Neural cell (in vitro differentiated cells): Measurements from ENCODE around the gene SMCO4. TPM values are rescaled to one million over a fixed set of nuclear protein-coding genes. Genes with fewer than 3 reads are reported as not detected.
A peak's percentile ranks its signal among the peaks of the same experiment; 100 is the strongest.
"Not testable (repeated sequence)": the region's sequence is repeated elsewhere in the genome, so short reads cannot be mapped to it uniquely, and the experiment has no call there.

Experiments
- H2AFZ ChIP-seq: fragments of 200-600, 300-800 bp; sonication (generic), shearing (Covaris generic); 2 replicates; pipeline ENCODE4 v1.6.0; 2014; ENCODE audit warnings: low read depth, mild to moderate bottlenecking, antibody characterized with exemption, low read length, moderate library complexity
- H3F3A ChIP-seq: fragments of 200-600 bp; shearing (Covaris generic); 2 replicates; pipeline ENCODE4 v1.6.1; 2016; ENCODE audit warnings: mild to moderate bottlenecking, moderate library complexity, mixed read lengths, antibody characterized with exemption, low read length; ENCODE audit not compliant: insufficient read depth, poor library complexity, severe bottlenecking
- H3K27ac ChIP-seq: fragments of 200-600, 300-800 bp; sonication (generic), shearing (Covaris generic); 2 replicates; pipeline ENCODE4 v1.5.1; 2014; ENCODE audit warnings: mild to moderate bottlenecking, low read length, moderate library complexity
- H3K27me3 ChIP-seq: fragments of 300-800, 200-600 bp; sonication (generic), shearing (Covaris generic); 2 replicates; pipeline ENCODE4 v1.6.0; 2014; ENCODE audit warnings: mild to moderate bottlenecking, low read depth, low read length, moderate library complexity; ENCODE audit not compliant: insufficient read depth
- H3K36me3 ChIP-seq: fragments of 300-800, 200-600 bp; sonication (generic), shearing (Covaris generic); 2 replicates; pipeline ENCODE4 v1.5.1; 2014; ENCODE audit warnings: mild to moderate bottlenecking, antibody characterized with exemption, low read length, moderate library complexity; ENCODE audit not compliant: insufficient read depth
- H3K4me2 ChIP-seq: fragments of 300-800, 200-600 bp; sonication (generic), shearing (Covaris generic); 2 replicates; pipeline ENCODE4 v1.6.0; 2014; ENCODE audit warnings: mild to moderate bottlenecking, low read length
- H3K4me3 ChIP-seq: fragments of 300-800, 200-600 bp; sonication (generic), shearing (Covaris generic); 2 replicates; pipeline ENCODE4 v1.5.1; 2014; ENCODE audit warnings: mild to moderate bottlenecking, low read length, moderate library complexity
- H3K79me2 ChIP-seq: fragments of 200-600 bp; shearing (Covaris generic); replicated peaks from 2 replicates; pipeline ENCODE4 v1.6.0; 2014; ENCODE audit warnings: mild to moderate bottlenecking, low read length, moderate library complexity; ENCODE audit not compliant: insufficient read depth
- H3K9ac ChIP-seq: fragments of 300-800, 200-600 bp; sonication (generic), shearing (Covaris generic); 2 replicates; pipeline ENCODE4 v1.6.1; 2016; ENCODE audit warnings: mild to moderate bottlenecking, low read length, mixed read lengths
- H3K9me2 ChIP-seq: fragments of 200-600 bp; shearing (Covaris generic); 2 replicates; pipeline ENCODE4 v1.6.1; 2016; ENCODE audit warnings: mild to moderate bottlenecking, low read length, mixed read lengths; ENCODE audit not compliant: insufficient read depth
- H3K9me3 ChIP-seq: fragments of 200-600, 300-800 bp; sonication (generic), shearing (Covaris generic); 2 replicates; pipeline ENCODE4 v1.6.1; 2016; ENCODE audit warnings: mild to moderate bottlenecking, mixed run types, low read length, moderate library complexity, mixed read lengths
- H4K20me1 ChIP-seq: fragments of 200-600 bp; shearing (Covaris generic); 2 replicates; pipeline ENCODE4 v1.6.1; 2016; ENCODE audit warnings: mild to moderate bottlenecking, mixed run types; ENCODE audit not compliant: insufficient read depth
- CTCF ChIP-seq: fragments of 450-650 bp; IDR thresholded peaks from 2 replicates; pipeline ENCODE4 v1.5.1; 2014; ENCODE audit warnings: antibody characterized with exemption, mild to moderate bottlenecking, moderate library complexity; ENCODE audit not compliant: poor library complexity, severe bottlenecking
- EP300 ChIP-seq: fragments of 450-650 bp; conservative IDR thresholded peaks from 2 replicates; pipeline ENCODE4 v1.6.1; 2014; ENCODE audit warnings: antibody characterized with exemption, mild to moderate bottlenecking, moderate library complexity; ENCODE audit not compliant: poor library complexity, severe bottlenecking
- EZH2 ChIP-seq: fragments of 200-600, 300-800 bp; shearing (Covaris generic), sonication (generic); IDR thresholded peaks from 2 replicates; pipeline ENCODE4 v1.6.1; 2014; ENCODE audit warnings: antibody characterized with exemption, low read length, borderline replicate concordance, mild to moderate bottlenecking; ENCODE audit not compliant: insufficient read depth, poor library complexity, severe bottlenecking
- MXI1 ChIP-seq: fragments of 450-650 bp; conservative IDR thresholded peaks from 2 replicates; pipeline ENCODE4 v1.6.1; 2014; ENCODE audit warnings: antibody characterized with exemption, mild to moderate bottlenecking; ENCODE audit not compliant: poor library complexity, severe bottlenecking
- POLR2AphosphoS5 ChIP-seq: IDR thresholded peaks from 2 replicates; pipeline ENCODE4 v1.6.1; 2012
- RAD21 ChIP-seq: fragments of 450-650 bp; conservative IDR thresholded peaks from 2 replicates; pipeline ENCODE4 v1.6.1; 2014; ENCODE audit warnings: antibody characterized with exemption, mild to moderate bottlenecking, moderate library complexity
- REST ChIP-seq: IDR thresholded peaks from 2 replicates; pipeline ENCODE4 v1.6.1; 2012; ENCODE audit warnings: borderline replicate concordance
- SMC3 ChIP-seq: fragments of 450-650 bp; conservative IDR thresholded peaks from 2 replicates; pipeline ENCODE4 v1.6.1; 2014; ENCODE audit warnings: antibody characterized with exemption, mild to moderate bottlenecking, moderate library complexity; ENCODE audit not compliant: poor library complexity
- TAF1 ChIP-seq: IDR thresholded peaks from 2 replicates; pipeline ENCODE4 v1.6.1; 2012; ENCODE audit warnings: low read depth
- polyA plus RNA-seq: library from polyadenylated mRNA; depleted of rRNA; stranded (reverse); fragments of >200 nt; gene quantifications from 2 replicates; pipeline ENCODE4 v1.2.3, GENCODE V29; 2014

The SMCO4 gene
- polyA plus RNA-seq, 1 donor from 2014 or later: 10.0 TPM

- Histone ChIP-seq H3K9ac (no peak overlapping the region), H4K20me1 (no peaks in the 10 kb centered on the region), H3K27ac (peak overlapping the region; percentile 5), H3K4me3 (peak overlapping the region; percentile 18), H3K9me2 (no peaks in the 10 kb centered on the region), H3K27me3 (no peaks in the 10 kb centered on the region), H2AFZ (no peak overlapping the region), H3F3A (no peaks in the 10 kb centered on the region), H3K79me2 (peaks cover 3% of the 10 kb centered on the region), H3K4me2 (peak overlapping the region; percentile 33), H3K9me3 (no peaks in the 10 kb centered on the region), H3K36me3 (no peaks in the 10 kb centered on the region)
- TF ChIP-seq SMC3: no peak
- peak; percentile 25 for TF ChIP-seq POLR2AphosphoS5
These were observed 6.9 kb downstream of the SMCO4 start for GRCh38 chr11:93536101-93536861.

GRCh38 chr11:93535578-93535977 lies 7.6 kb downstream of the SMCO4 start:
- H3K36me3 ChIP-seq, H3K27me3 ChIP-seq, H3K9me3 ChIP-seq, H2AFZ ChIP-seq, H3K79me2 ChIP-seq, H3K9ac ChIP-seq, H3F3A ChIP-seq, H3K9me2 ChIP-seq, H4K20me1 ChIP-seq: not testable (repeated sequence)
- Histone ChIP-seq H3K4me2 (peak overlapping the region; percentile 33), H3K27ac (peak overlapping the region; percentile 5), H3K4me3 (peak overlapping the region; percentile 18)

- TF ChIP-seq EP300: no peak
- TF ChIP-seq POLR2AphosphoS5: no peak
- TF ChIP-seq CTCF: no peak
- TF ChIP-seq RAD21: no peak
- no peak for TF ChIP-seq REST
- no peak for TF ChIP-seq EZH2
- no peak for TF ChIP-seq TAF1
- no peak for TF ChIP-seq SMC3
- no peak for TF ChIP-seq MXI1
- Histone ChIP-seq H3K9me2 (no peaks in the 10 kb centered on the region), H3K4me2 (no peak overlapping the region), H2AFZ (no peak overlapping the region), H3K27me3 (no peaks in the 10 kb centered on the region), H3F3A (no peaks in the 10 kb centered on the region), H3K79me2 (no peaks in the 10 kb centered on the region), H4K20me1 (no peaks in the 10 kb centered on the region), H3K9ac (no peak overlapping the region), H3K4me3 (no peak overlapping the region), H3K9me3 (no peaks in the 10 kb centered on the region), H3K27ac (no peak overlapping the region), H3K36me3 (no peaks in the 10 kb centered on the region)
These were observed 10.4 kb downstream of the SMCO4 start for GRCh38 chr11:93532806-93533205.
